Activated gamma-delta T cell treated with anti-CD3 and anti-CD28 coated beads, Interleukin-2, amount 50 U/mL, for 16 hours (primary cell): ENCODE results near the gene ZCWPW1.
"Not testable (repeated sequence)": the region's sequence is repeated elsewhere in the genome, so short reads cannot be mapped to it uniquely, and the experiment has no call there.

ENCODE experiments used
- DNase-seq: peaks from one replicate; pipeline ENCODE4 v3.0.0-alpha.2; 2020; ENCODE audit warnings: low read depth

ZCWPW1 gene

DNA sequence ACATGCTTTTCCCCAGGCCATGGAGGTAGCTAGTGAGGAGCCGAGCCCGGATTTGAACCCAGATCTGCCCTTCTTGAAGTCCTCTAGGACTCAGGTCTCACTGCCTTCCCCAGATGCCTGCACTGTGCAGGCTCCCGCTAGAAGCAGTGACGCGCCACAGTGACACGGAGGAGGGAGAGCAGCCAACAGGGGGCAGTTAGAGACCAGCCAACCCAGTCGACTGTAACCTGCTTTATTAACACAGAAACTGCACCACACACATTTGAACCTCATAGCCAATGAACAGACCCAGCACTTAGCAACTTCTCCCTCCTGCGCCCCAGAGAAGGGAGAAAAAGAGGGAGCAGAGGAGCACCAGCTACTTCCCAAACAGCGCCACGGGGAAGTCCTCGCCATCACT lies 27.8 kb downstream of the ZCWPW1 start:
- no peak for DNase-seq

DNA sequence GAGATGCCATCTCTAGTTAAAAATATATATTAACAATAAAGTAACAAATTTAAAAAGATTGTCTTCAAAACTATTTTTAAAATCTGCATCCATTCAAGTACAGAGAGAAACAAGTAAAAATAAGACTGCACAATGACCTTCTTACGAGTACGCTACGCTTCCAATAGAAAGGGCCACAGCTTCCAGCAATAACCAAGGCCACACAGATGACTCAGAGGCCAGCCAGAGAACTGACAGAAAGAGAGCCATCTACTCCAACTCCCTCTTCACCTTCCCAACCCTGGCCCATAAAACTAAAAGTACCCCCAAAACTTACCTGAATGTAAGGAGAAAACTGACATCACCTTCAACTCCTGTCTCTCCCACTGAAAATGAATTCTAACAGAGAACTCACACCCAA lies 28.5 kb downstream of the ZCWPW1 start:
- DNase-seq = no peak

DNA sequence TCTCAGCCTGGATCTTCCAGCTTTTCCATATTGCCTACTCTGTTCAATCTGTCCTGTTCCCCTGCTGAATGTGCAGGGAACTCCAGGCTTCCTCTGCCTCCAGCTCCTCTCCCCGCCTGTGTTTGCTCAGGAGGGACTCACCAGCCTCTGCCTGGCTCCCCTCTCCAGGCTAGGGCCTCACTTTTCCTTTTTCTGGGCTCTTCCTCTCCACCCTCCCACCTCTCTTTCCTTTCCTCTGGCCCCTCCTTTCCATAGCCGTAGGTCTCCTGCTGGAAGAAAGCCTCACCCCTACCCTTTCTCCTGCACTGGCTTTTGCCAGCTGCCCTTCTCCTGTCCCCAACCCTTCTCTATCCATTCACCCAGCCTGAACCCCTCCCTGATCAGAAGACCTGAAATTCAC lies 30.3 kb downstream of the ZCWPW1 start:
- DNase-seq = no peak

- no peak for DNase-seq
These were observed 31.0 kb downstream of the ZCWPW1 start for GRCh38 chr7:100397315-100398081.

GRCh38 chr7:100396421-100396982 lies 32.0 kb downstream of the ZCWPW1 start:
- no peak for DNase-seq

DNA sequence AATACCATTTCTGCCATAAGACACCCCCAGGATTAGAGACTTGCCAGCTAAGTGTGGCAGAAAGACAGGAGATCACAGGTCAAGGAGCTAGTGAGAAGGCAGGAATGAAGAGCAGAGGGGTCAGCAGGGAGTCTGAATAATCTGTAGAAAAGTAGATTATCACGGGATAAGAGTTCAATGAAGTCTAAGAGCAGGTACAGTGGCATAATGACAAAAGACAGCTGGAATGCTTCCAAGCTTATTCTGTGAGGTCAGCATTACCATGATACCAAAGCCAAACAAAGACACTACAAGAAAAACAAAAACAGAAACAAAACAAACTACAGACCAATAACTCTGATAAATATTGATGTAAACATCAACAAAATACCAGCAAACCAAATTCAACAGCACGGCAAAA lies 34.4 kb downstream of the ZCWPW1 start:
- DNase-seq = no peak

DNA sequence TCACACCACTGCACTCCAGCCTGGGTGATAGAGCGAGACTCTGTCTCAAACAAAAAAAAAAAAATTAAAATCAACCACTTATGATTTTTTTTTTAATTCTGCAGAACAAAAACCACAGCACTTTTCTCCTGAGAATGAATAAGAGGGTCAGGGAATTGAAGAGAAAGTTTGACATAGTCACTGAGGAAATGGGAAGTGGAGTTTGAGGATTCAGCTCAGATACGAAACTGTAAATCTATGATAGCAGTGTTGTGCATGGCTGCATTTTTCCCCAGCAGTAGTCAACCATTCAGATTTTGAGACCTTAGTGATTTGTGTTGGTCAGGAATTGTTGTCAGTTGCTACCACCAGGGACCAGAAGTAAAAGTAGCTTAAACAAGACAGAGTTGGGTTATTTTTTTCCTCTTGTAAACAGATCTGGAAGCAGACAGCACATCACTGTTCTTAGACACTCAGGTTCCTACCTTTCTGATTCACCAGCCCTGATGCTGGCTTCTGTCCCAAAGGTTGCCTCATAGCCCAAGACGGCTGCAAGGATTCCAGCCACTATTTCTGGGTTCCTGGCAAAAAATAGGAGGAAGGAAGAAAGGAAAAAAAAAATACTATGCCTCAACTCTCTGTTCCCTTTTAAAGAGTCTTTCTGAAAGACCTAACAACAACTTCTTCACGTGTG lies 35.1 kb downstream of the ZCWPW1 start:
- DNase-seq = no peak

- DNase-seq = no peak
These were observed 38.1 kb downstream of the ZCWPW1 start for GRCh38 chr7:100390286-100391009.

DNA sequence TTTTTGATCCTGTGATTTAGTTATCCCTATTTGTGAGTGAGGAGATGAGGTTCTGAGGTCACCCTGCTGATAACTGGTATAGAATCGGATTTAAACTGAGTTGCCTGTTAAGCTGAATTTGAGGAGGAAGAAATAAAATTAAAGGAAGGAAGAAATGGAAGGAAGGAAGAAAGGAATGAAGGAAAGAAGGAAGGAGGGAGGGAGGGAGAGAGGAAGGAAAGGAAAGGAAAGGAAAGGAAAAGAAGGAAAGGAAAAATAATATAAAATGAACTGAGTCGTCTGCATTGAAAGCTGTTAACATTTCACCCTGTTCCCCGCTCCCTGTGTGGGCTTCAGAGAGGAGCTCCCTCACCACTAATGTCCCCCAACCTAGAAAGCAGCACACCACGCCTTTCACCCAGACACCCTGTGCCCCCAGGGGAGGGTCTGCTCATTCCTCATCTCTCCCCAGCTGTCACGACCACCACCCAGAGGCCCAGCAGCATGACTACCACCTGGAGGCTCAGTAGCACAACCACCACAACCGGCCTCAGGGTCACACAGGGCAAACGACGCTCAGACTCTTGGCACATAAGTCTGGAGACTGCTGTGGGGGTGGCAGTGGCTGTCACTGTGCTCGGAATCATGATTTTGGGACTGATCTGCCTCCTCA lies 38.9 kb downstream of the ZCWPW1 start:
- no peak for DNase-seq

- no peak for DNase-seq
These were observed 40.8 kb downstream of the ZCWPW1 start for GRCh38 chr7:100387695-100388094.

GRCh38 chr7:100386940-100387339 lies 41.6 kb downstream of the ZCWPW1 start:
- no peak for DNase-seq

DNA sequence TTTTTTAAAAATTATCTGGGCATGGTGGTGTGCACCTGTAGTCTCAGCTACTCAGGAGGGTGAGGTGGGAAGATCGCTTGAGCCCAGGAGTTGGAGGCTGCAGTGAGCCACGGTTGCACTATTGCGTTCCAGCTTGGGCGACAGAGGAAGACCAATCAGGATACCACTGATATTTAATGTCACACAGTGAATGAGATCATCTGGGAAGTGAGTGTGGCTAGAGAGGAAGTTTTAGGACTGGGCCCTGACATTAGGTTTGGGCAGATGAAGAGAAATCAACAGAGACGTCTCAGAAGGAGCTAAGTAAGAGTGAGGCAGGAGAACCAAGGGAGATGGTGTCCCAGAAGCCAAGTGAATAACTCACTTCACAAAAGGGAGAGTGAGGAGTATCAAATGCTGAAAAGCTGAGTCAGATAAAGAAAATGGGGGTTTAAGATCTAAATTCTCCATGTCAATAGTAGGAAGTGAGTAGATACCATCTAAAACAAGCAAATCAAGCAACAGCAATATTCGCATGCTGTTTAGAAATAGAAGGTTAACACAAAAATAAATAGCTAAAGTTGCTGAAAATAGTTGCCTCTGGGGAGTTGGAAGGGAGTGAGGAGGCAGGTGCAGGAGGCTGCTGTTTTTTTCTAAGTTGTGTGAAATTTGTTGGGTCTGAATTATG lies 43.7 kb downstream of the ZCWPW1 start:
- DNase-seq = no peak

DNA sequence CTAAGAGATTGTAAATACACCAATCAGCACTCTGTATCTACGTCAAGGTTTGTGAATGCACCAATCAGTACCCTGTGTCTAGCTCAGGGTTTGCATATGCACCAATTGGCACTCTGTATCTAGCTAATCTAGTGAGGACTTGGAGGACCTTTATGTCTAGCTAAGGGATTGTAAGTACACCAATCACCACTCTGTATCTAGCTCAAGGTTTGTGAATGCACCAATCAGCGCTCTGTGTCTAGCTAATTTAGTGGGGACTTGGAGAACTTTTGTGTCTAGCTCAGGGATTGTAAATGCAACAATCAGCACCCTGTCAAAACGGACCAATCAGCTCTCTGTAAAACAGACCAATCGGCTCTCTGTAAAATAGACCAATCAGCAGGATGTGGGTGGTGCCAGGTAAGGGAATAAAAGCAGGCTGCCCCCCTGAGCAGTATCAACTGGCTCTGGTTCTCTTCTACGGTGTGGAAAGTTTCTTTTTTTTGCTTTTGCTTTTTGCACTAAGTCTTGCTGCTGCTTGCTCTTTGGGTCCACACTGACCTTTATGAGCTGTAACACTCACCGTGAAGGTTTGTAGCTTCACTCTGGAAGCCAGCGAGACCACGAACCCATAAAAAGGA lies 46.2 kb downstream of the ZCWPW1 start:
- DNase-seq = not testable (repeated sequence)

DNA sequence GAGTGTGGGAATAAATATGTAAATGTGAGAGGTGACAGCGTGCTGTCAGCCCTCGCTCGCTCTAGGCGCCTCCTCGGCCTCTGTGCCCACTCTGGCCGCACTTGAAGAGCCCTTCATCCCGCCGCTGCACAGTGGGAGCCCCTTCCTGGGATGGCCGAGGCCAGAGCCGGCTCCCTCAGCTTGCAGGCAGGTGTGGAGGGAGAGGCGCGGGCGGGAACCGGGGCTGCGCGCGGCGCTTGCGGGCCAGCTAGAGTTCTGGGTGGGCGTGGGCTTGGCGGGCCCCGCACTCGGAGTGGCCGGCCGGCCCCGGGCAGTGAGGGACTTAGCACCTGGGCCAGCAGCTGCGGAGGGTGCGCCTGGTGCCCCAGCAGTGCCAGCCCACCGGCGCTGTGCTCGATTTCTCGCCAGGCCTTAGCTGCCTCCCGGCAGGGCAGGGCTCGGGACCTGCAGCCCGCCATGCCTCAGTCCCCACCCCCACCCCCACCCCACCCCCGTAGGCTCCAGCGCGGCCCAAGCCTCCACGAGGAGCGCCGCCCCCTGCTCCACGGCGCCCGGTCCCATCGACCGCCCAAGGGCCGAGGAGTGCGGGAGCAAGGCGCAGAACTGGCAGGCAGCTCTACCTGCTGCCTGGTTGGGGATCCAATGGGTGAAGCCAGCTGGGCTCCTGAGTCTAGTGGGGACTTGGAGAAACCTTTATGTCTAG lies 46.8 kb downstream of the ZCWPW1 start:
- not testable (repeated sequence) for DNase-seq

DNA sequence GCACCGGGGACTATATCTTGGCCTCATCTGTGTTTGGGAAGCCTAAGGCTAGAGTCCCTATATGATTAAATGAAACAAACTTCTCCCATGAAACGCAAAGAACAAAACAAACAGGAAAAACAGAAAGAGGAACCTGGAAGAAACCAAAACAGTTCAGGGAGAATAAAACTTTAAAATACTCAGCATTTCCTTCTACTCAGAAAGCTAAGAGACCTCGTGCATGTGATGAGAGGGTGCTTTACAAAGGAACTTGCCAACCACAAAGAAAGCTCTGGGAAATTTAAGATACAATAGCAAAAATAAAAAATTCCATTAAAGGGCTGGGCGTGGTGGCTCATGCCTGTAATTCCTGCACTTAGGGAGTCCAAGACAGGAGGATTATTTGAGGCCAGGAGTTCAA lies 48.3 kb downstream of the ZCWPW1 start:
- DNase-seq = no peak

DNA sequence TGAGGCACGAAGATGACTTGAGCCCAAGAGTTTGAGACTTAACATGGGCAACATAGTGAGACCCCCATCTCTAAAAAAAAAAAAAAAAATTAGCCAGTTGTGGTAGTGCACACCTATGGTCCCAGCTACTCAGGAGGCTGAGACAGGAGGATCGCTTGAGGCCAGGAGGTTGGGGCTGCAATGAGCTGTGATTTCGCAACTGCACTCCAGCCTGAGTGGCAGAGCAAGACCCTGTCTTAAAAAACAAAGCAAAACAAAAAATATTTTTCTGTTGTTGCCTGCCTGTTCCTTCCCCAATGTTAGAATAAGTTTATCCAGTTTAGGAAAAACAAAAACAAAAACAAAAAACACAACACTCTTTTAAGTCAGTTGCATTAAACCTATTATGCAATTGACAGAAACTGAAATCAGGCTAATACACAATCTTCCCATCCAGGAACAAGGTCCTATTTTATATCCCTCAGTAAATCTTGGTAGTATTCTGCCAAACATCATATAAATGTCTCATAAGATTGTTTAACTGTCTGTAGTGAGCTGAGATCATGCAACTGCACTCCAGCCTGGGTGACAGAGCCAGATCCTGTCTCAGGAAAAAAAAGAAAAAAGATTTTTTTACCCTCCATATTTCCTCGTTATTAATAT lies 50.3 kb downstream of the ZCWPW1 start:
- DNase-seq = no peak

DNA sequence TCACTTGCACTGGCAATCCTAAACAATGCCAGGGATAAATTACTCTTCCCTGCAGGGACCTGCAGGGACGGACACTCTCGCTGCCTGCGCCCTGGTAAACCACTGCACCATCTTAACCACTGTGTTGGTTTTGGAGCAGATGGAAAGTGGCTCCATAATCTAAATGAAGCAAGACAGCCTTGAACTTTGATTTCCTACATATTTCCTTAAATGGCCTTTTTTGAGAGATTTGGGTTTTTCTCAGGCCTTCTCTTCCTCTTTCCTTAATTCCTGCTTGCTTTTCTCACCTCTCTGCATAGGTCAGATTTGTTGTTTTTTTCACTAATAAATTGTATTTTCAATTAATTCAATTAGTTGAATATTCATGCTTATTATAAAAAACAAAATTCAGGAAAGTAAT lies 52.4 kb downstream of the ZCWPW1 start:
- DNase-seq = no peak

GRCh38 chr7:100374601-100375000 lies 53.9 kb downstream of the ZCWPW1 start:
- no peak for DNase-seq

DNA sequence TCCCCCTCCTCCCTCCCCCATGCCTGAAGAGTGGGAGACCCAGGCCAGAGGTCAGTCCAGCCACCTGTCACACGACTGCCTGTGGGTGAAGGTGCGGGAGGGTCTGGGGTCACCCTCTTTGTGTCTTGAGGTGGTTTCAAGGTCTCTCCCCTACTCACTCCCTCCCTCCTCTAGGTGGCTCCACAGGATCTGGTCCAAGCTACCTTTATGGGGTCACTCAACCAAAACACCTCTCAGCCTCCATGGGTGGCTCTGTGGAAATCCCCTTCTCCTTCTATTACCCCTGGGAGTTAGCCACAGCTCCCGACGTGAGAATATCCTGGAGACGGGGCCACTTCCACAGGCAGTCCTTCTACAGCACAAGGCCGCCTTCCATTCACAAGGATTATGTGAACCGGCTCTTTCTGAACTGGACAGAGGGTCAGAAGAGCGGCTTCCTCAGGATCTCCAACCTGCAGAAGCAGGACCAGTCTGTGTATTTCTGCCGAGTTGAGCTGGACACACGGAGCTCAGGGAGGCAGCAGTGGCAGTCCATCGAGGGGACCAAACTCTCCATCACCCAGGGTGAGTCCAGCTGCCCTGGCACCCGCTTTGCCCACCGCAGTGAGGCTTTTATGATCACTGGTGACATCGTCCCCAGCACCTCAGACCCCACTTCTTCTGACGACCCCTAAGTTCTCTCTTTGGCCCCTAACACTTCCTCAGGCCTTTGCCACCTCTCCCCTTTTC lies 54.5 kb downstream of the ZCWPW1 start:
- not testable (repeated sequence) for DNase-seq
